Stimulated activated CD8-positive, alpha-beta memory T cell treated with anti-CD3 and anti-CD28 coated beads, Interleukin-2, amount 100 ng/mL, for 1 hour (primary cell): ENCODE data around the gene PTCRA.

Experiments
- DNase-seq, 2 donors: peaks; one replicate each; pipeline ENCODE4 v3.0.0-alpha.2; 2020; ENCODE audit warnings: low read depth in 2 of 2

The PTCRA gene

GRCh38 chr6:42973926-42974325 lies 58.1 kb downstream of the PTCRA start:
- DNase-seq, result no peak

GRCh38 chr6:42974919-42975505 lies 59.2 kb downstream of the PTCRA start:
- no peak for DNase-seq
